Measurements from ENCODE around the gene LARGE1. TPM values are rescaled to one million over a fixed set of nuclear protein-coding genes. Genes with fewer than 3 reads are reported as not detected.

The LARGE1 gene
- total and polyA plus RNA-seq, 2 donors (not counting 1 experiment from before 2014, with no cell fraction given): 14.1 to 19.2 TPM

GRCh38 chr22:33787645-33788456 lies 132.4 kb downstream of the LARGE1 start:
- H3K36me3 ChIP-seq (ENCODE audit: control insufficient read depth, insufficient read depth, low read length): no peaks in the 10 kb centered on the region
- H4K20me1 ChIP-seq (ENCODE audit: control insufficient read depth, extremely low read depth, insufficient read depth, low read length): no peaks in the 10 kb centered on the region

GRCh38 chr22:33786149-33786548 lies 134.1 kb downstream of the LARGE1 start:
- Histone ChIP-seq H3K4me3 (replicated peaks in 1 of 4; ENCODE audit: control extremely low read depth in 1 of 4, insufficient read depth in 1 of 4, low read depth in 3 of 4, low read length in 4 of 4) (no peak overlapping the region), H3K27me3 (ENCODE audit: control insufficient read depth, insufficient read depth, low read length) (no peaks in the 10 kb centered on the region), H3K79me2 (ENCODE audit: control insufficient read depth, insufficient read depth, low read length) (no peaks in the 10 kb centered on the region), H3K9ac (ENCODE audit: insufficient read depth, low read length) (no peak overlapping the region), H3K4me1 (ENCODE audit: control insufficient read depth, extremely low read depth, insufficient read depth, low read length) (peaks cover 2% of the 10 kb centered on the region), H3K36me3 (ENCODE audit: control insufficient read depth, insufficient read depth, low read length) (no peaks in the 10 kb centered on the region), H4K20me1 (ENCODE audit: control insufficient read depth, extremely low read depth, insufficient read depth, low read length) (no peaks in the 10 kb centered on the region), H3K27ac (ENCODE audit: insufficient read depth, low read length) (no peak overlapping the region), H2AFZ (ENCODE audit: low read length) (no peak overlapping the region), H3K4me2 (ENCODE audit: extremely low read depth, insufficient read depth, low read length) (no peak overlapping the region), H3K9me3 (ENCODE audit: control insufficient read depth, insufficient read depth, low read depth, low read length) (no peaks in the 10 kb centered on the region)
- no peak for DNase-seq (ENCODE audit: low read depth in 2 of 2)
- TF ChIP-seq, protein P1, sequence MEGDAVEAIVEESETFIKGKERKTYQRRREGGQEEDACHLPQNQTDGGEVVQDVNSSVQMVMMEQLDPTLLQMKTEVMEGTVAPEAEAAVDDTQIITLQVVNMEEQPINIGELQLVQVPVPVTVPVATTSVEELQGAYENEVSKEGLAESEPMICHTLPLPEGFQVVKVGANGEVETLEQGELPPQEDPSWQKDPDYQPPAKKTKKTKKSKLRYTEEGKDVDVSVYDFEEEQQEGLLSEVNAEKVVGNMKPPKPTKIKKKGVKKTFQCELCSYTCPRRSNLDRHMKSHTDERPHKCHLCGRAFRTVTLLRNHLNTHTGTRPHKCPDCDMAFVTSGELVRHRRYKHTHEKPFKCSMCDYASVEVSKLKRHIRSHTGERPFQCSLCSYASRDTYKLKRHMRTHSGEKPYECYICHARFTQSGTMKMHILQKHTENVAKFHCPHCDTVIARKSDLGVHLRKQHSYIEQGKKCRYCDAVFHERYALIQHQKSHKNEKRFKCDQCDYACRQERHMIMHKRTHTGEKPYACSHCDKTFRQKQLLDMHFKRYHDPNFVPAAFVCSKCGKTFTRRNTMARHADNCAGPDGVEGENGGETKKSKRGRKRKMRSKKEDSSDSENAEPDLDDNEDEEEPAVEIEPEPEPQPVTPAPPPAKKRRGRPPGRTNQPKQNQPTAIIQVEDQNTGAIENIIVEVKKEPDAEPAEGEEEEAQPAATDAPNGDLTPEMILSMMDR (conservative IDR thresholded peaks at IDR 0.05 in 1 of 2, IDR thresholded peaks at IDR 0.05 in 1 of 2; ENCODE audit: low read depth in 1 of 2, low read length in 2 of 2): no peak
- no peak for TF ChIP-seq EZH2 (IDR thresholded peaks at IDR 0.05; ENCODE audit: low read length, missing control alignments)

More at GRCh38 chr22:33787645-33788456, 132.4 kb downstream of the LARGE1 start:
- no peaks in the 10 kb centered on the region for H3K79me2 ChIP-seq (ENCODE audit: control insufficient read depth, insufficient read depth, low read length)
- H3K9me3 ChIP-seq (ENCODE audit: control insufficient read depth, insufficient read depth, low read depth, low read length): no peaks in the 10 kb centered on the region
- no peak overlapping the region for H3K4me3 ChIP-seq (replicated peaks in 1 of 4; ENCODE audit: control extremely low read depth in 1 of 4, insufficient read depth in 1 of 4, low read depth in 3 of 4, low read length in 4 of 4)
- peaks cover 2% of the 10 kb centered on the region for H3K4me1 ChIP-seq (ENCODE audit: control insufficient read depth, extremely low read depth, insufficient read depth, low read length)
- no peak for TF ChIP-seq EZH2 (IDR thresholded peaks at IDR 0.05; ENCODE audit: low read length, missing control alignments)
- TF ChIP-seq, protein P1 (conservative IDR thresholded peaks at IDR 0.05 in 1 of 2, IDR thresholded peaks at IDR 0.05 in 1 of 2; ENCODE audit: low read depth in 1 of 2, low read length in 2 of 2): no peak
- no peak for DNase-seq (ENCODE audit: low read depth in 2 of 2)
- no peak overlapping the region for H3K9ac ChIP-seq (ENCODE audit: insufficient read depth, low read length)
- no peaks in the 10 kb centered on the region for H3K27me3 ChIP-seq (ENCODE audit: control insufficient read depth, insufficient read depth, low read length)
- H2AFZ ChIP-seq (ENCODE audit: low read length): no peak overlapping the region
- no peak overlapping the region for H3K4me2 ChIP-seq (ENCODE audit: extremely low read depth, insufficient read depth, low read length)
- H3K27ac ChIP-seq (ENCODE audit: insufficient read depth, low read length): no peak overlapping the region

DNA sequence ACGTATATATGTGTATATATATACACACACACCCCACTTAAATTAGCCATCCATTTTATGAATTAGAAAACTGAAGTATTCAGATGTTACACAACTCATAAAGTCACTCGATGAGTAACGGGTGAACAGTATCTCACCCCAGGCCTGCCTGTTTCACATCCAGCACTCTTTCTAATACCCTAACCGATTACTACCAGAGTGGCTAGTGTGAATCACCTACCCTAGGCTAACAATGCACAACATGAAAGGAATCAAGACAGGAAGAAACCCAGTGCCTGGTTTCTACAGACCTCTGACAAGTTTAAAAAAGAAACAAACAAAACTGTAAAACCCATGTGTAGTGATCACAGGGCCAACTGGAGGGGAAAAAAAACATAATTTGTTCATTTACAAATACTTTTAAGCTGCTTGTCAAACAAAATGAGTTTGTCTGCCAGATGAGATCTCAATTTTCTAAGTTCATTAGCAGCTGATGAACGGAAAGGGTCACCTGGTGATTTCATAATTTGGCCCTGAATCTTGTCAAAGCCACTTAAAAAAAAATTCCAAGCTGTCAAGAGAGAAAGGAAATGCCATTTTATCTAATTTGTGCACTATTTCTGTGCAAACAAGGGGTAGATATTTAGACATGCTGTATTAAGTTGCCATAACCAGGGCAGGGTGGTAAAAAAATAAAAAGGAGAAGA lies 134.8 kb downstream of the LARGE1 start:
- Histone ChIP-seq H3K79me2 (ENCODE audit: control insufficient read depth, insufficient read depth, low read length) (no peaks in the 10 kb centered on the region), H3K4me3 (replicated peaks in 1 of 4; ENCODE audit: control extremely low read depth in 1 of 4, insufficient read depth in 1 of 4, low read depth in 3 of 4, low read length in 4 of 4) (no peak overlapping the region), H3K27me3 (ENCODE audit: control insufficient read depth, insufficient read depth, low read length) (no peaks in the 10 kb centered on the region), H3K9ac (ENCODE audit: insufficient read depth, low read length) (no peak overlapping the region), H3K4me2 (ENCODE audit: extremely low read depth, insufficient read depth, low read length) (no peak overlapping the region), H2AFZ (ENCODE audit: low read length) (no peak overlapping the region), H3K4me1 (ENCODE audit: control insufficient read depth, extremely low read depth, insufficient read depth, low read length) (peaks cover 2% of the 10 kb centered on the region), H3K36me3 (ENCODE audit: control insufficient read depth, insufficient read depth, low read length) (no peaks in the 10 kb centered on the region), H3K9me3 (ENCODE audit: control insufficient read depth, insufficient read depth, low read depth, low read length) (no peaks in the 10 kb centered on the region), H4K20me1 (ENCODE audit: control insufficient read depth, extremely low read depth, insufficient read depth, low read length) (no peaks in the 10 kb centered on the region), H3K27ac (ENCODE audit: insufficient read depth, low read length) (no peak overlapping the region)
- DNase-seq (ENCODE audit: low read depth in 2 of 2): peak; percentile 46 to 73
- TF ChIP-seq, protein P1 (conservative IDR thresholded peaks at IDR 0.05 in 1 of 2, IDR thresholded peaks at IDR 0.05 in 1 of 2; ENCODE audit: low read depth in 1 of 2, low read length in 2 of 2): no peak

All from fibroblast of lung (primary cell).